Gastroesophageal sphincter (tissue), 3 donors: ENCODE data around the gene KDSR.

Experiments
- EP300 ChIP-seq: sonication (generic); formaldehyde crosslinking; IDR thresholded peaks from one replicate; pipeline ENCODE4 v1.6.1; 2017; ENCODE audit warnings: antibody characterized with exemption, mild to moderate bottlenecking
- POLR2A ChIP-seq, 2 donors: fragments of 450-650 bp; IDR thresholded peaks; one replicate each; pipeline ENCODE4 v1.6.1; 2017; ENCODE audit warnings: antibody characterized with exemption in 2 of 2, mild to moderate bottlenecking in 2 of 2, moderate library complexity in 1 of 2
- POLR2AphosphoS5 ChIP-seq: sonication (generic); formaldehyde crosslinking; IDR thresholded peaks from one replicate; pipeline ENCODE4 v1.6.1; 2017; ENCODE audit warnings: antibody characterized with exemption
- TF ChIP-seq, protein P1 (sequence below), 4 experiments: fragments of 200-600 bp in 2 of 4; fragments of 450-650 bp in 2 of 4; sonication (generic) in 1 of 4; IDR thresholded peaks; one replicate each; pipeline ENCODE4 v1.5.1; 2017 to 2019; ENCODE audit warnings: antibody characterized with exemption in 4 of 4, mild to moderate bottlenecking in 2 of 4, moderate library complexity in 2 of 4

DNA sequence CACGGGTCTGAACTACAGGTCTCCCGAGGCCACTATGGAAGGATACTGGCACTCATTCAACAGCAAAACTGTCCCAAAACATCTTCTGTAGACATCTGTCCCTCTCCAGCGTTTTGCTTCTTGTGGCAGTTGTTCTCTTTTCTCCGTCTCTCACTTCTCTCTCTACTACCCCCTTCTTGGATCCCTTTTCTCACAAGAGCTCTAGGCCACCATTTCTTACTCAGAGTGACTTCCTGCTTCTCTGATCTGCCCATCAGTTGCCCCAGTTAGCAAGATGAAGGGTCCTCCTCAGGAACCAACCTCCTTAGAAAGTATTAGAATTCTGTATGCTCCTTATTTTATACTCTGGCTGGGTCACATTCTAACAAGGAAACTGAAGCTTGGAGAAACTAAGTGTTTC, 80.1 kb downstream of the KDSR start:
- TF ChIP-seq, protein P1, sequence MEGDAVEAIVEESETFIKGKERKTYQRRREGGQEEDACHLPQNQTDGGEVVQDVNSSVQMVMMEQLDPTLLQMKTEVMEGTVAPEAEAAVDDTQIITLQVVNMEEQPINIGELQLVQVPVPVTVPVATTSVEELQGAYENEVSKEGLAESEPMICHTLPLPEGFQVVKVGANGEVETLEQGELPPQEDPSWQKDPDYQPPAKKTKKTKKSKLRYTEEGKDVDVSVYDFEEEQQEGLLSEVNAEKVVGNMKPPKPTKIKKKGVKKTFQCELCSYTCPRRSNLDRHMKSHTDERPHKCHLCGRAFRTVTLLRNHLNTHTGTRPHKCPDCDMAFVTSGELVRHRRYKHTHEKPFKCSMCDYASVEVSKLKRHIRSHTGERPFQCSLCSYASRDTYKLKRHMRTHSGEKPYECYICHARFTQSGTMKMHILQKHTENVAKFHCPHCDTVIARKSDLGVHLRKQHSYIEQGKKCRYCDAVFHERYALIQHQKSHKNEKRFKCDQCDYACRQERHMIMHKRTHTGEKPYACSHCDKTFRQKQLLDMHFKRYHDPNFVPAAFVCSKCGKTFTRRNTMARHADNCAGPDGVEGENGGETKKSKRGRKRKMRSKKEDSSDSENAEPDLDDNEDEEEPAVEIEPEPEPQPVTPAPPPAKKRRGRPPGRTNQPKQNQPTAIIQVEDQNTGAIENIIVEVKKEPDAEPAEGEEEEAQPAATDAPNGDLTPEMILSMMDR (IDR thresholded peaks at IDR 0.05), result no peak
- no peak for TF ChIP-seq POLR2A (IDR thresholded peaks at IDR 0.05)
- TF ChIP-seq POLR2AphosphoS5, result no peak
- no peak for TF ChIP-seq EP300
